B cell (primary cell): ENCODE measurements around the gene RARRES1. TPM values are rescaled to one million over a fixed set of nuclear protein-coding genes. Genes with fewer than 3 reads are reported as not detected.

ENCODE experiments used
- ATAC-seq: fragments of 200-7000 bp; cut with Tn5 transposase; one replicate; pipeline ENCODE4 v1.10.0; 2021; ENCODE audit warnings: low read depth, mild to moderate bottlenecking, moderate number of reproducible peaks, moderate library complexity
- CTCF ChIA-PET: fragments of 350-600 bp; sonication (Branson Sonifier 250); formaldehyde crosslinking; loops from one replicate; lab custom pipeline; 2021; ENCODE audit warnings: antibody characterized with exemption, inconsistent platforms; lab: Charles Lee
- POLR2A ChIA-PET: fragments of 350-600 bp; sonication (Branson Sonifier 250); formaldehyde crosslinking; loops from one replicate; lab custom pipeline; 2021; ENCODE audit warnings: antibody characterized with exemption; lab: Charles Lee
- DNase-seq: peaks from one replicate; pipeline ENCODE4 v3.0.0; 2013
- H2AFZ ChIP-seq: 2 replicates; pipeline ENCODE4 v1.6.1; 2012; ENCODE audit warnings: mild to moderate bottlenecking, low read depth, low read length; ENCODE audit not compliant: insufficient read depth, poor library complexity, severe bottlenecking
- H3K27ac ChIP-seq, 2 donors: 1 replicate in 1 of 2; 2 replicates in 1 of 2; pipeline ENCODE4 v1.5.1; 2012 to 2013; ENCODE audit warnings: low read length in 2 of 2, mild to moderate bottlenecking in 2 of 2, moderate library complexity in 1 of 2
- H3K27me3 ChIP-seq, 4 experiments: fragments of 200-600 bp in 1 of 4; sonication (generic) in 1 of 4; replicated peaks in 1 of 4; 1 replicate in 2 of 4; 2 replicates in 2 of 4; pipeline versions ENCODE4 v1.6.1 to v1.7.0; 2013 to 2016; ENCODE audit warnings: low read length in 3 of 4, mild to moderate bottlenecking in 2 of 4, mixed read lengths in 1 of 4, moderate library complexity in 1 of 4; ENCODE audit not compliant: insufficient read depth in 4 of 4, control insufficient read depth in 3 of 4; ENCODE audit errors: control extremely low read depth in 1 of 4
- H3K36me3 ChIP-seq, 2 experiments: replicated peaks in 1 of 2; 1 replicate in 1 of 2; 2 replicates in 1 of 2; pipeline versions ENCODE4 v1.6.1 to v1.7.1; 2013; ENCODE audit warnings: low read length in 1 of 2; ENCODE audit not compliant: insufficient read depth in 2 of 2, control insufficient read depth in 1 of 2; ENCODE audit errors: control extremely low read depth in 1 of 2, extremely low read depth in 1 of 2
- H3K4me1 ChIP-seq, 2 donors: fragments of 200-600 bp in 1 of 2; sonication (generic) in 1 of 2; 1 replicate in 1 of 2; 2 replicates in 1 of 2; pipeline versions ENCODE4 v1.5.1 to v1.6.1; 2013 to 2017; ENCODE audit warnings: low read length in 2 of 2; ENCODE audit not compliant: control insufficient read depth in 2 of 2, insufficient read depth in 2 of 2
- H3K4me2 ChIP-seq: replicated peaks from 2 replicates; pipeline ENCODE3; 2012; ENCODE audit warnings: mild to moderate bottlenecking, low read depth, low read length; ENCODE audit not compliant: poor library complexity, severe bottlenecking
- H3K4me3 ChIP-seq, 5 experiments: fragments of 200-600 bp in 1 of 5; sonication (generic) in 1 of 5; 1 replicate in 3 of 5; 2 replicates in 2 of 5; pipeline versions ENCODE4 v1.5.1 to v1.7.0; 2011 to 2016; ENCODE audit warnings: low read length in 4 of 5, mild to moderate bottlenecking in 4 of 5, low read depth in 2 of 5, control low read depth in 1 of 5, moderate library complexity in 1 of 5; ENCODE audit not compliant: insufficient read depth in 1 of 5; ENCODE audit errors: control extremely low read depth in 1 of 5, extremely low read depth in 1 of 5
- H3K79me2 ChIP-seq: fragments of 200-600 bp; sonication (generic); one replicate; pipeline ENCODE4 v1.6.0; 2016; ENCODE audit warnings: low read length; ENCODE audit not compliant: control insufficient read depth, insufficient read depth
- H3K9ac ChIP-seq: fragments of 200-600 bp; sonication (generic); 2 replicates; pipeline ENCODE4 v1.6.1; 2017; ENCODE audit warnings: mild to moderate bottlenecking, low read length, moderate library complexity
- H3K9me3 ChIP-seq, 3 donors: one replicate each; pipeline versions ENCODE4 v1.6.1 to v1.7.1; 2013; ENCODE audit warnings: low read length in 2 of 3; ENCODE audit not compliant: control insufficient read depth in 2 of 3, insufficient read depth in 1 of 3; ENCODE audit errors: control extremely low read depth in 1 of 3
- H4K20me1 ChIP-seq: 2 replicates; pipeline ENCODE4 v1.6.0; 2012; ENCODE audit warnings: mild to moderate bottlenecking, low read length; ENCODE audit not compliant: insufficient read depth, control insufficient read depth, poor library complexity, severe bottlenecking
- H3K27ac Mint-ChIP-seq: one replicate; pipeline ENCODE4 v1.8.0; 2021; ENCODE audit warnings: mixed read lengths
- H3K27me3 Mint-ChIP-seq: one replicate; pipeline ENCODE4 v1.8.0; 2021; ENCODE audit warnings: mixed read lengths
- H3K4me1 Mint-ChIP-seq: one replicate; pipeline ENCODE4 v1.8.0; 2021; ENCODE audit warnings: mixed read lengths
- H3K4me3 Mint-ChIP-seq: one replicate; pipeline ENCODE4 v1.8.0; 2021; ENCODE audit warnings: mixed read lengths
- H3K9me3 Mint-ChIP-seq: one replicate; pipeline ENCODE4 v1.8.0; 2022; ENCODE audit warnings: mixed read lengths; ENCODE audit not compliant: insufficient read depth
- CTCF ChIP-seq: fragments of 200-600 bp; IDR thresholded peaks from one replicate; pipeline ENCODE4 v1.8.0; 2022; ENCODE audit warnings: antibody characterized with exemption, mild to moderate bottlenecking
- EZH2 ChIP-seq: IDR thresholded peaks from 2 replicates; pipeline ENCODE4 v1.6.1; 2012; ENCODE audit warnings: borderline replicate concordance, low read depth, mild to moderate bottlenecking, moderate library complexity, low read length; ENCODE audit not compliant: insufficient read depth, poor library complexity, severe bottlenecking
- WGBS: methylation state at CpG from one replicate; pipeline ENCODE4 v1.1.5; 2013; ENCODE audit warnings: missing lambda C conversion rate; ENCODE audit not compliant: insufficient coverage; 5-methylcytosine and 5-hydroxymethylcytosine counted together
- intact Hi-C: fragments of 100-400 bp; cut with micrococcal nuclease; formaldehyde crosslinking; loops from one replicate; pipeline ENCODE4 v1.10.0; 2022
- polyA plus RNA-seq: library from polyadenylated mRNA; depleted of rRNA; stranded (reverse); fragments of >200 nt; gene quantifications from 2 replicates; pipeline ENCODE4 v1.2.3, GENCODE V29; 2012
- total RNA-seq, 2 donors: library from RNA; stranded (reverse); fragments of 120-200 nt in 1 of 2; gene quantifications; 1 replicate in 1 of 2; 2 replicates in 1 of 2; pipeline versions ENCODE4 v1.2.3 to v1.2.4, GENCODE V29; 2013 to 2022

The RARRES1 gene
- total and polyA plus RNA-seq, 2 donors (not counting 1 experiment from before 2014, with no cell fraction given): not detected

DNA sequence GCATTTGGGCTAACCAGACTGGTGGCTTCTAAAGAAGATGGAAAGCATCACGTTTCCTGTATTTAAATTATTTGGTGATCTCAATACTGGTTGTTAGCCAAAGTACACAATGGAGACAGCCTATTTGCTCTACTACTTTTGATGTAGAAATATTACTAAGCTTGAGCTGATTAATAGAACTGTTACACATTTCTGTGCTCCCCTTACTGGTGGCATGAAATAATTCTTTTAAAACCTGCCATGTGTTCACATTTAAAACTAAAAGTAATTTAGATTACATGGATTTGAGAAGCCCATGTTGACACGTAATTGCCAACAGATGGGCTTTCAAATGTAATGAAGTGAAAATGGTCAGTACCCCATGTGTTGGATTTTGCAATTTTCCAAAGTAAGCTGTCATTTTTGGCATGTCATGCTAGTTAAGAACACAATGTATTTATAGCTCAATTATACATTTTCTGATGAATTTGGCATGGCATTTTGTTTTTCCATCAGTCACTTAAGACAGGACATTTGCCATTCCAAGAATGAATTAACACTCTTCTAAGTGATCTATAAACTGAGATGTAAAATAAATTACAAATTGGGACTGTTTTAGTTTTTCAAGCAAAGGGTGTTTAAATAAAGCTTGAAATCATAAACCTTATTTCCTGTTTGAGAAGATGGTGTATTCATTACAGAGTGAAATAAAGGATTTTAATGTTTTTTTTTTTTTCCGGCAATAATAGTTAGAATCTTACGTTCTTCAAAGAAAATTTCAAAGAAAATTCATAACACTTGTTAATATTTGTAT is 10.8 kb upstream of the RARRES1 start:
- no peaks in the 10 kb centered on the region for H3K9me3 Mint-ChIP-seq
- Histone ChIP-seq H3K4me3 (no peak overlapping the region), H3K9ac (no peak overlapping the region), H3K27ac (no peak overlapping the region), H3K4me1 (no peaks in the 10 kb centered on the region), H4K20me1 (no peaks in the 10 kb centered on the region), H2AFZ (no peak overlapping the region), H3K4me2 (no peak overlapping the region), H3K9me3 (no peaks in the 10 kb centered on the region), H3K27me3 (no peaks in the 10 kb centered on the region), H3K36me3 (no peaks in the 10 kb centered on the region), H3K79me2 (no peaks in the 10 kb centered on the region)
- intact Hi-C loops: no loop called here
- H3K4me1 Mint-ChIP-seq: peaks cover 6% of the 10 kb centered on the region
- H3K27ac Mint-ChIP-seq: no peak overlapping the region
- H3K4me3 Mint-ChIP-seq: no peak overlapping the region
- no CpG with 5 or more reads among the region's 4 CpGs for WGBS
- no peak for TF ChIP-seq CTCF
- TF ChIP-seq EZH2: no peak
- no peaks in the 10 kb centered on the region for H3K27me3 Mint-ChIP-seq
- POLR2A ChIA-PET: no interaction called here
- ATAC-seq (no peak), DNase-seq (no peak)
- CTCF ChIA-PET: interaction anchor here (4.3 kb wide), 1 partner anchor 16 kb away, joined by 24 read pairs; no protein-coding TSS in a partner anchor

DNA sequence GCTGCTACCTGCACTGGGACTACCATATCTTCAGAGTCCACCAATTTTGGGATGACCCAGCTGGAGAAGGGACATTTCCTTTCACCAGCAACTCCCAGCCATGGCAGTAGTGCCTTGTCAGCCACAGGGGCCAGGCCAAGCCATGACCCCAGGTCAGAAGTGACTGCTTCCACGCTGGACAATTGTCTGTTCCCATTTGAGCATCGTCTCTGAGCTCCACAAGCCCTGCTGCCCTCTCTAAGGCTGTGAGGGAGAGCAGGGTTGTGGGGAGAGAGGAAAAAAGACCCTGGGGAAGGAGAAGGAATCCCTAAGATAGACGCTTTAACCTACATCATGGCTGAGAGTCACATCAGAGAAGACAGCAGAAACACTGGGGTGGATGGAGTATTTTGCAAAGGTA is 7.4 kb upstream of the RARRES1 start:
- H3K27ac ChIP-seq: no peak overlapping the region
- ATAC-seq (no peak), DNase-seq (no peak)
- no peaks in the 10 kb centered on the region for H3K27me3 ChIP-seq
- H3K9me3 ChIP-seq: peaks cover 0 to 8% (median 7%) of the 10 kb centered on the region in 3 donors
- POLR2A ChIA-PET: no interaction called here
- intact Hi-C loops: no loop called here
- H3K36me3 ChIP-seq: no peaks in the 10 kb centered on the region
- no peak overlapping the region for H3K4me3 ChIP-seq
- TF ChIP-seq EZH2 (no peak), CTCF (no peak)
- Mint-ChIP-seq H3K27me3 (no peaks in the 10 kb centered on the region), H3K27ac (no peak overlapping the region), H3K4me3 (no peak overlapping the region), H3K9me3 (no peaks in the 10 kb centered on the region), H3K4me1 (peaks cover 3% of the 10 kb centered on the region)
- no peak overlapping the region for H3K4me2 ChIP-seq
- no peaks in the 10 kb centered on the region for H3K4me1 ChIP-seq
- H3K79me2 ChIP-seq: no peaks in the 10 kb centered on the region
- CTCF ChIA-PET: interaction anchor here (4.3 kb wide), 1 partner anchor 13 kb away, joined by 24 read pairs; no protein-coding TSS in a partner anchor
- no peaks in the 10 kb centered on the region for H4K20me1 ChIP-seq
- H3K9ac ChIP-seq: no peak overlapping the region
- H2AFZ ChIP-seq: no peak overlapping the region
- WGBS: 100% methylated on average over 3 of the region's 3 CpGs
